Stimulated activated CD4-positive, alpha-beta T cell treated with anti-CD3 and anti-CD28 coated beads, Interleukin-1b, Interleukin-23, amount 100 ng/mL, for 24 hours (primary cell): ENCODE measurements around the gene HMOX1.

Experiments
- DNase-seq, 4 experiments: peaks; one replicate each; pipeline ENCODE4 v3.0.0-alpha.2; 2020; ENCODE audit warnings: low read depth in 4 of 4, low spot score in 1 of 4

HMOX1 gene

DNA sequence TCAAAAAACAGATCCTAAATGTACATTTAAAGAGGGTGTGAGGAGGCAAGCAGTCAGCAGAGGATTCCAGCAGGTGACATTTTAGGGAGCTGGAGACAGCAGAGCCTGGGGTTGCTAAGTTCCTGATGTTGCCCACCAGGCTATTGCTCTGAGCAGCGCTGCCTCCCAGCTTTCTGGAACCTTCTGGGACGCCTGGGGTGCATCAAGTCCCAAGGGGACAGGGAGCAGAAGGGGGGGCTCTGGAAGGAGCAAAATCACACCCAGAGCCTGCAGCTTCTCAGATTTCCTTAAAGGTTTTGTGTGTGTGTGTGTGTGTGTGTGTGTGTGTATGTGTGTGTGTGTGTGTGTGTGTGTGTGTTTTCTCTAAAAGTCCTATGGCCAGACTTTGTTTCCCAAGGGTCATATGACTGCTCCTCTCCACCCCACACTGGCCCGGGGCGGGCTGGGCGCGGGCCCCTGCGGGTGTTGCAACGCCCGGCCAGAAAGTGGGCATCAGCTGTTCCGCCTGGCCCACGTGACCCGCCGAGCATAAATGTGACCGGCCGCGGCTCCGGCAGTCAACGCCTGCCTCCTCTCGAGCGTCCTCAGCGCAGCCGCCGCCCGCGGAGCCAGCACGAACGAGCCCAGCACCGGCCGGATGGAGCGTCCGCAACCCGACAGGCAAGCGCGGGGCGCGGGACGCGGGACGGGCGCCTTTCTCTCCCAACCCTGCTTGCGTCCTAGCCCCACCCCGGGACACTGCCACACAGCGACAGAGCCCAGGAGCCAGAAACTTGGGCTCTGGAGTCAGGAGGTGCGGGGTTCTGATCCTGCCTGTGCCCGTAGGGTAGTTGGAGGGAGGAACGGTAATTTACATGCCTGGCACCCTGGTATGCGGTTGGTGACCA, at the start of gene HMOX1:
Gene HMOX1, plus strand, starts transcription at position 560 of the 887 bp plus-strand sequence. Its CDS starts 78 bp downstream, at position 638.
- DNase-seq: peak in 1 of 4 experiments; percentile 42

GRCh38 chr22:35332278-35332677, 48.6 kb upstream of the HMOX1 start:
- no peak for DNase-seq

DNA sequence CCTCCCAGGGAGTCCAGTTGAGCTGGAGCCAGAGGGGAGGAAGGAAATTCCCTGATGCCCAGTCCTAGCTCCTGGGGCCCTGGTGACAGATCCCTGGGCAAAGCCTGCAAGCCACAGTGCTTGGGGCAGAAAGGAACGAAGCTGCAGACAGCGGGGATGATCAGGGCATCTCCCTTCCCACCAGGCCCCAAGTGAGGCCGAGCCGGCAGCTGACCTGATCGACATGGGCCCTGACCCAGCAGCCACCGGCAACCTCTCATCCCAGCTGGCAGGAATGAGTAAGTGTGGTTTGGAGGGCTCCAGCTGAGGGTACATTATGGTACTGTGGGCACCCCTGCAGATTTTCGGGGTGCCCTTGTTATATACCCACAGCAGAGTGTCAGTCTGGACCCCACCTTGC, 47.7 kb upstream of the HMOX1 start:
- no peak for DNase-seq

- DNase-seq: peak in 2 of 4 experiments; percentile 20 to 40
Measured at GRCh38 chr22:35334004-35334403, 46.9 kb upstream of the HMOX1 start.

DNA sequence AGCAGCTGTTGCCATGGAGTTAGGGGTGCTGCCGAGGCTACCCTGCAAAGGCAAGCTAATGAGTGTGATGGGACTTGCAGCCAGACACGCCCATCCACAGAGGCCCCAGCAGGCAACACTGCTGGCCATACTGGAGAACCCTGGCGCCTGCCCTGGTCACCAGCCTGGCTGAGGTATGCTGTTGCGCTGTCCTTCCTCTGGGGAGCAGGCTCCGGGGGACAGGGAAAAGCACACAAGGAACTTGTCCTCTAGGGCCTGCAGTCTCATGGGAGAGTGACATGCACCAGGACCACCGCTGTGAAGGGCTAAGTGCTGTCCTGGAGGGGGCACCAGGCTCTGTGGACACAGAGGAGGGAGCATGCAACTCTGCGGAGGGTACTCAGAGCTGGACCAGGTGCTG, 45.4 kb upstream of the HMOX1 start:
- DNase-seq: no peak

DNA sequence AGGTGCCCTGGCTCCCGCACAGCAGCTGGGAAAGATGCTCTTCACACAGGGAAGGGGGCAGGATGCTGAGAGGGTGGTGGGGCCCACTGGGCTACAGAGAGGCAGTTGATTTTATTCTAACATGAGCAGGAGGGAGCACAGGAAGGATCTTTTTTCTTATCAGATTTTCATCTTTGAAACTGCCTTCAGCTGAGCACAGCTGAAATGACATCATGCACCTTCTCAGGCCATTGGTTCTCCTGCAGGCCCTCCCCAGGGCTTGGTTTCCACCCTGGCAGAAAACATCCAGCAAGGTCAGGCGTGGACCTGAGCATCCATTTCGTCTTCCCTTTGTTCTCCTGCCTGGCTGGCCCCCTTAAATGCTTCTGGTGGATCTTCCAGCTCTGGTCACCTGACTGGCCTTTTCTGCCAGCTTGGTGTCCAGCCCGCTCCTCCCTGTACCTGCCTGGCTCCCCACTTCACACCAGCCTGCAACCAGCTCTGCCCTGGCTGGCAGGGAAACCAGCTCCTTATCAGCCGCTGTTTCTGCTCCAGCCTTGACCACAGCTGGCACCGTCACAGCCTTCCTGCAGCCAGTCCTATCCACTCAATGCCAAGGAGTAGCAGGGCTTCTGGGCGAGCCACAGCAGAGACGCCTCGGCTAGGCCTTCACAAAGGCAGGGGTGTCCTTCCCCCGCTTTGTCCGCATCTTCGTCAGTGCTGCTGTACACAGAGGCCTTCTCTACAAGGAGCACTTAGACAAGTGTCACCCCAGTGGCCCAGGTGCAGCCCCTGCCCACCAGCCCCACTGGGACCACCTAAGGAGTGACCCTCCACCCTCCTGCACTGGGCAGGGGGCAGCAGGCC, 44.7 kb upstream of the HMOX1 start:
- DNase-seq: no peak

GRCh38 chr22:35337932-35338331, 43.0 kb upstream of the HMOX1 start:
- no peak for DNase-seq

GRCh38 chr22:35341090-35341874, 39.6 kb upstream of the HMOX1 start:
- no peak for DNase-seq

DNA sequence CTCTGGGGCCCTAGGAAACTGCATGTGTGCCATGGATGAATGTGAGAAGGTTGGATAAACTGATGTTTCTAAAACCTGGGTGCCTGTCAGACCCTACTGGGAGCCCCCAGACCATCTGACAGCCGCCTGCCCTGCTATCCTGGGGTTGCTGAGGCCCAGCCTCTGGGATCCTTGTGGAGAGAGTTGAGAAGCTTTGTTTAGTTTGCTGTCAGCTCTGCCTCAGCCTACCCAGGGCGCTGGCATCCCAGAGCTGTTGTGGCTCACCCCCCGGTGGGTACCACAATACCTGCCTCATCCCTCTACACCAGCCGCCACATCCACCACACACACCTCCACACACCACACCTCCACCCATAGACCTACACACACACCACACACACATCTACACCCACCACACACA, 38.5 kb upstream of the HMOX1 start:
- no peak for DNase-seq

DNA sequence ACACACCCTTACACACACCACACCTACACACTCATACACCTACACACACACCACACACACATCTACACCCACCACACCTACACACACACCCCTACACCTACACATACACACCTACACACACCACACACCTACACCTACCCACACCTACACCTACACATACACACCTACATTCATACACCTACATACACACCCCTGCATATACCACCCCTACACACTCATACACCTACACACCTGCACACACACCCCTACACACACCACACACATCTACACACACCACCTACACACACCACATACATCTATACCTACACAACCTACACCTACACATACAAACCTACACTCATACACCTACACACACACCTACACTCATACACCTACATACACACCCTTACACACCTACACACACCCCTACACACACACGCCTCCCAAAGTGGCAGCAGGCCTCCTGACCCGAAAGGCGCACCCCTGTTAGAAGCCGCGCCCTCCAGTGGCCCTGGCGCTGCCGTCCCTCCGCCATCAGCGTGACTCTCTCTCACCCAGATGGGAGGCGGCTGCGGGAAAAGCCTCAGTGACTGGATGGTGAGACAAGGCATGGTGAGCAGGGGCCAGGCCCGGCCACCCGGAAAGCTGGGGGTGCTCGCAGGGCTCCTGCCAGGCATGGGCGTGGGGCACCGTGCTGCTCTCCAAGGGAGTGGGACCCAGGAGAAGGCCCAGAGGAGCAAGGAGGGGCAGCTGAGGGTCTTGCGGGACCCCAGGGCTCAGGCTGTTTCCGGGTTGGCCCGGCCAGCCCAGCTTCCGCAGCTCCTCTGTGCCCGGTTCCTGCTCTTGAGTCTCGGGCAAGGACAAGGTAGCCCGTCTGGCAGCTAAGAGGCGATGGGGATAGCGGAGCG, 37.0 kb upstream of the HMOX1 start:
- DNase-seq: no peak

GRCh38 chr22:35344956-35345690, 35.8 kb upstream of the HMOX1 start:
- no peak for DNase-seq

DNA sequence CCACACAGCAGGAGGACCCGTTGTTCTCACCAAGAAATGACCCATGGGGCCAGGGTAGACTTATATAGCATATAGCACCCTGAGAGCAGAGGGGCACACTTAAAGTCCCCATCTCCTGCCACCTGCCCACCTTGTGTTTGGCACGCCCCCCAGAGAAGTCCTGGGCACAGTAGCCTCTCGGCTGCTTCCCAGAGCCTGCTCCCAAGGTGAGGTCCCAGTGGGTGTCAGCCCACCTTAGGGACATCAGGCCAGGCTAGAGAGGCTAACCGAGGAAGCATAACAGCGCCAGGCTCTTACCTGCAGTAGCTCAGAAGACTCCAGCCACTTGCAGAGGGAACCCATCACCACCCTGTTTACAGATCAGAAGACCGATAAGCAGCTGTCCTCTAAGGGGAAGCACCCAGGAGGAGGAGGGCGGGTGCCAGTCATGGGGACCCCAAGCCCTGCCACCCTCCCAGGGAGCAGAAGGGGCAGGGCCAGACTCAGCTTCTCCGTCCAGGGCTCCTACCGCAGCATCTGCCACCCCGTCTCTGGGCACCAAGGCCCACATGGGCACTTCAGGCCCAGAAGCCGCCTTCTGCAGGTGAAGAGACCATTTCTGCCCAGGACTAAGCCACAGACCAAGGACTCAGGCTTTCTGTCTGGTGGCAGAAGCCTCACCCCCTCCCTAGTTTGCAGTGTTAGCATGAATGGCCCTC, 34.9 kb upstream of the HMOX1 start:
- DNase-seq: no peak

DNA sequence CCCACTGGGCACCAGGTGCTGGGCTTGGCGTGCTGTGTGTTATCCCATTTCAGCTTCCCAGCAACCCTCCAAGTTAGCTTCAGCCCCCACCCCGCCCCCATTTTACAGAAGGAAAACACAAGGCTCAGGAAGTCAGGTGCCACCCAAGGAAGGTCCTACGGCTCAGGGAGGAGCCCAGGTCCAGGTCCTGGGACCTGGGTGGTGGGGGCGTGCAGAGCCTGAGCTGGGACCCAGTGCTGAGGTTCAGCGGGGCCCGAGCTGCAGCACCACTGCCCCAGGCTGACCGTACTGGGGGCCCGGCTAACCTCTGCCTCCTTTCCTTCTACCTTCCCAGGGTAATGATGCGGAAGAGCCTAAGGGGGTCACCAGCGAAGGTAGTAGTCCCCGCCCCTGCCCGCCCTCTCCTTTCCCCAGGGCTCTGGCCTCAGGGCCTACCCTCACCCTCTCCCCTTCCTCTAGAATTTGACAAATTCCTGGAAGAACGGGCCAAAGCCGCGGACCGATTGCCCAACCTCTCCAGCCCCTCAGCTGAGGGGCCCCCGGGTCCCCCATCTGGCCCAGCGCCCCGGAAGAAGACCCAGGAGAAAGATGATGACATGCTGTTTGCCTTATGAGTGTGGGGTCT, 34.2 kb upstream of the HMOX1 start:
- DNase-seq: no peak

DNA sequence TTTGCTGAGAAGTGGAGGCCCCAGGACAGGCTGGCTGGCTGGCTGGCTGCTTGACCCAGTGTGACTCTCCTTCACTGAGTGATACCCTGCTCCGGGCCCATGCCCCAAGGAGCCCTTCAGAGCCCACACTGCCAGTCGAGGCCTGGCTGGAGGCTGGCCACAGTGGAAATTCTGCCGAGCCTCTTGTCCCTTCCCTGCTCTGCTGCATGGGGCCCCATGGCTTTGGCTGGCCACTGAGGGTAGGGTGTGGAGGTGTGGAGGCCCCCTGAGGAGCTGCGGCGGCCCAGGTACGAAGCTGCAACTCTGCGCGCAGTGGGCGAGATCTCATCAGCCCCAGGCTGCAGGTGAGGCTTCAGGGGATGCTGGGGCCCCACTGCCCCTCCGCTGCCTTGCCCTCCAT, 33.4 kb upstream of the HMOX1 start:
- no peak for DNase-seq

- no peak for DNase-seq
Measured at GRCh38 chr22:35348026-35348590, 32.8 kb upstream of the HMOX1 start.

- DNase-seq: no peak
Measured at GRCh38 chr22:35348703-35349102, 32.2 kb upstream of the HMOX1 start.

DNA sequence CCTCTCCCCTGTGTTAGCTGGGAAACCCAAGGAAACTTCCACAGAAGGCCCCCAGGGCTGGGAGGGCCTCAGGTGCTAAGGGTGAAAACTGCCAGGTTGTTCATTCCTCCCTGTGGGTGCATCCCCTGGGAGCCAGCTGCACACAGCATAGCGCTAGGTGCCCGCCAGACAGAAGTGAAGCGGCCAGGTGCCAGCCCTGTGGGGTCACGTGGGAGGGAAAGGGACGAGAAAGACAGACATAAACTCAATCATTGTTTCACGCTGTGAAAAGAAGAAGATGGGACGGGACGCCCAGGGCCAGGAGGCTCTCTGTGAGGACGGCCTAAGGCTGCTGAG, 31.6 kb upstream of the HMOX1 start:
- DNase-seq: no peak
